Glomerular endothelial cell (primary cell): Measurements from ENCODE around the gene ARHGEF4. TPM values are rescaled to one million over a fixed set of nuclear protein-coding genes. Genes with fewer than 3 reads are reported as not detected.

ENCODE experiments used
- DNase-seq: peaks from one replicate; pipeline ENCODE4 v3.0.0-alpha.2; 2011; ENCODE audit warnings: low read depth, low spot score; ENCODE audit errors: extremely low read depth
- total RNA-seq: library from RNA; depleted of rRNA; stranded (reverse); fragments of >200 nt; gene quantifications from 2 replicates; pipeline ENCODE4 v1.2.3, GENCODE V29; 2015

The ARHGEF4 gene
- total RNA-seq, 1 donor from 2014 or later = 0.58 TPM

DNA sequence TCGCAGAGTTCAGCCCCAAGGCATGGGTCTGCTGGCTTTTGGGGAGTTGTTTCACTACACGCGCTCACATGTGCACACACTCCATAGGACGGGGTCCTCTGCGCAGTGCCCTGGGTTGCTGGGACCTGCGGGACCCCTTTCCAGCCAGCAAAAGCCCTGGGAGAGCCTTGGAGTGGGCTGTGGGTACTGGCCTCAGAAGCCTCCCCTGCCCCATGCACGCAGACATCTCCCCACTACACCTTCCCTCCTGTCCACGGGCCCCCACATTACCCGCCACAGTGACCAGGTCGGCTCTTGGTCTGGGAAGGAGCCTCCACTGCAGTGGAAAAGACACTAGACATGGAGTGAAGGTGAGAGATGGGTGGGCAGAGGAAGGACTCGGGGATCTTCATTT, 208.0 kb downstream of the ARHGEF4 start:
- no peak for DNase-seq

DNA sequence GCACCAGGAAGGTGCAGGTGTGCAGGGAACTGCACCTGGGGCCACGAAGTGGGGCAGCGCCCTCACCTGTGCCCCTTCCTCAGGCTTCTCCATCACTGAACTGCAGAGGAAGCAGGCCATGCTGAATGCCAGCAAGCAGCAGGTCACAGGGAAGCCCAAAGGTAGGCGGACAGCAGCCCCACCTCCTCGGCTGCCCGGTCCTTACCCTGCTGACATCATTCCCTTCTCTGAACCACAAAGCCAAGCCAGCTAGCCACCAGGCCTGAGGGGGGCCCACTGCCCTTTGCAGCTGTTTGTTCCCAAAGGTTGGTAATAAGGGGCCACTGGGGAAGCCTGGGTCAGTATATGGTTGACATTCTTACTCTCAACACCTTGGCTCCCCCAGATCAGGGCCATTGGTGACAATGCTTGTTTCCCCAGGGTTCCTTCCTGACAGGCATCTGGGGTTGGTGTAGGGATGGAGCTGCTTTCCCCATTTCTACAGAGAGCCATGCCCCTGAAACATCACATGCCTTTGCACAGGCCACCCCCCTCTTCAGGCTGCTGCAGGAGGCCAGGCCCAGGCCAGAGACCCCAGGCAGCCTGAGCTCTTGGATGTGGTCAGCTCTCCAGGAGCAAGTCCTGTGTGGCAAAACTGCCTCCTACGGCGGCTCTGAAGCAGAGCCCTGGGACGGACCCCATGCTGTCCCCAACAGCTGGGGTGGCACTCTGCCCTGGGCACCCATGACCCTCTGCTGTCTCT, 208.7 kb downstream of the ARHGEF4 start:
- no peak for DNase-seq

DNA sequence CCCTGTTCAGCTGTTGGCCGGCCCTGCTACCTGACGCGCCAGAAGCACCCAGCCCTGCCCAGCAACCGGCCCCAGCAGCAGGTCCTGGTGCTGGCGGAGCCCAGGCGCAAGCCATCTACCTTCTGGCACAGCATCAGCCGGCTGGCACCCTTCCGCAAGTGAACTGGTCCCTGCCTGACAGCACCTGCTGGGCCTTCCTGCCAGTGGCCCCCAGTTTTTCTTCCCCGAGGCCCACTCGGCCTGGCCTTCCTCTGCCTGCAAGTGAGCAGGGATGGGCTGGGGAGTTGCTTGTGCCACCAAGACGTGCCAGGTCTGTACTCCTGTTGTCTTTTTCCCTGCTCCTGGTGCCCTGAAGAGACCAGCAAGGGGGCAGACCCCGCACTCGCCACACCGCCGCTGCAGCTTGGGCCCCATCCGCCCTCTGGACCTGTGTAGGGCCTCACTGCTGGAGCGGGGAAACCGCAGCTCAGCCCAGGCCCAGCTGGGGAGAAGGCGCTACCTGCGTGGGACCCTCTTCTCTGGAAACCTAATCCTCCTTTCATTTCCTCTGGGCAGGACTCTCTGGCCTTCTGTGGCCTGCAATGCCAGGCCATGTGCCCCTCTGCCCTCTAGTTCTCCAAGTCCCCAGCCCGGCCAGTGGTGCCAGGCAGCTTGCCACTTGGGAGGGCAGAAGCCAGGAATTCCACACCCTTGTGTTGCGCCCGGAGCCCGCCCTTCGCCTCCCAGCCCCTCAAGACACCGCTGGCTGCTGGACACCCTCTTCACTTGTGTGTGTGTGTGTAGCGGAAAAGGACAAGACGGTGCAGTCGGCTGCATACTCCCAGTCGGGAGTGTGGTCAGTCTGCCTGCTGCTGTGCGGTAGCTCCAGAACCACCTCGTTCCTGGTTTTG, 209.6 kb downstream of the ARHGEF4 start:
- no peak for DNase-seq

DNA sequence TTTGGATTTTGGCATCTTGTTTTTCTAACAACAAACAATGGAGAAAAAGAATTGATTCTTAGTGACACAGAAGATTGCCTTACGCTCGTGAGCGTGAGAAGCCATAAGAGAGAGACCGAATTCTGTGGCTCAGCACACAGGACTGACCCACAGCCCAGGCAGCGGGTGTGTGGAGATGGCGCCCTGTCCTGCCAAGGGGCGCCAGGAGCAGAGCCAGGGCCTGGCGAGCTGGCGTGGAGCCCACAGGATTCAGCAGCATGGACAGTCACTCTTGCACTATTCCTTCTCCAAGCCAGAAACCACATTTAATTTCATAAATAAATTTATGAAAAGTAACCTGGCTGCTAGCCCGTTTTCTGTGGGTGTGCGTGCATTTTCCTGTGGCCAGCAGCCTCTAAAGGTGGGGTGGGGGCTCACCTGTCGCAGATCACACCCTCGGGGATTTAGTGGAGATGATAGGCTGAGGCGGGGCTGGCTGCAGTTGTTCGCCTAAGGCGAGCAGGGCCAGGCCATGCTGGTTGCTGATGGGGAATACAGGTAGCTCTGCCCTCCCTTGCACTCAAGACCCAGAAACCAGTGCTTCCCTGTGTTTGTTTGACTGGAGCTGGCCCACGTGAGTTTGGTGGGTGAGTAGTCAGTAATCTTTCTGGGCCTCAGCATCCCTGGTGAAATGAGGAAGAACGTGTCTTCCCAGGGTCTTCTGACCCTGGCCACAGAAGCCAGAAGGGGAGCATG, 210.4 kb downstream of the ARHGEF4 start:
- DNase-seq = no peak

DNA sequence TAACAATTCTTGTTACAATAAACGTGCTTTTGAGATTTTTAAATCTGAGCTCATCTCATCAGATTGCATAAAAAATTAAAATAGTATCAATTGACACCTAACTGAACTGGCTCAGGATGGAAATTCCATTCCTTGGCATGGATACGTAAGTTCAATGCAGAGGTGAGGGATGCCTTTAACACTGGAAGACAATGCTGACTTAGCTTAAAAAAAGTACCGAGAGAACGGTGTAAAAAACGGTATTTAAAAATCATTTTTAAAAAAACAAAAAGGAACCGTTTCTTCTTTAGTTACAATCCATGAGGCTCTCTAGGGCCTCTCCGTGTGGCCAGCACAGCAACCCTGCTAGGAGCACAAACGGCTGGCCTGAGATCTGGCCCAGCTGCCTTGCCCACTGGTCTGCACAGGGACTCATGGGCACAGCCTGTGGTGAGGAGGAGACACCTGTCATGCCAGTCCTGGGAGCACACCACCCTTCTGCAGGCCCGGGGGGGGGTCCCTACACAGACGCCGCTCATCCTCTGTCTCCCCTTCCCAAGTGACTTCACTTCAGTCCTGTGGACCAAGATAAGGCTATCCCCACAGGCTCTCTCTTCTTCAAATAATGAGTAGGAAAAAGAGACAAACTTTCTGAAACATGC, 211.3 kb downstream of the ARHGEF4 start:
- DNase-seq = no peak

DNA sequence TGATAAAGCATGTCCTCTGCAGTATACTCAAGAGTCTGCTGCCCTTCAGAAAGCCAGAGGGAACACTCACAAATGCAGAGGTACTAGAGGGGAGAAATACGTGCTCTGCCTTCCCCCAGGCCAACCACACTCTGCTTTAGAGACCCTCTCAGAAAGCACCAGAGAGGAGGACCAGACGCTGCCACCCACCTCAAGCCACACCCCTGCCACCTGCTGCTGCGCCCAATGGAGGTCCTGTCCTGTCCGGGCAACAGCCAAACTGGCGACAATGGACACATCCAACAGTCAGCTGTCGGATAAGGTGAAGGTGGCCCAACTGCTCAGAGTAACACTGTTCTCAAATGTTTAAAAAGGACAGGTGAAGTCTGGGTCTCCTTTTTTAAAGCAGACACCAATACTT, 211.9 kb downstream of the ARHGEF4 start:
- no peak for DNase-seq

DNA sequence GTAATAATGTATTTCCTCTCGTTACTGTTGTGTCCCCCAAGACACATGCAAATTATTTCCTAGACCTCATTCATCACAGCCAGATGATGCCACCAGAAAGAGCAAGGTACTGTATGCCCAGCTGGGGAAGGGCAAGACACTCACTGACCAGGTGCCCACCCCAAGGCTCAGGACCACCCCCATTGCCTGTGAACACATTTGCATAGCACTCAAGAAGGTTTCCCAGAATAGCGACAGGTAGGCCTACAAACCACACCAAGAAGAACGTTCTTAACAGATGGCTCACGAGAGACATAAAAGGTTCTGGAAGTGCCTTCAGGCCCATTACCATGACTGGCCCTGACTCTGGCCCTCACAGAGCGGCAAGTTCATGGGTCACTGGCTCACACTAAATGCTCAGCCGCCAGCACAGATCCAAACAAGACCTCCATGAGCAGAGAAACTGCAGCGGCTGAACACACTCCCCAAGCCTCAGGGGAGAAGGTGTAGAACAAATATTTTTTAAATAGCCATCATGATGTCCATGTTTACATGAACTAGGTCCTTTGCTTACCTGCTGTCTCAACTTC, 212.5 kb downstream of the ARHGEF4 start:
- no peak for DNase-seq

DNA sequence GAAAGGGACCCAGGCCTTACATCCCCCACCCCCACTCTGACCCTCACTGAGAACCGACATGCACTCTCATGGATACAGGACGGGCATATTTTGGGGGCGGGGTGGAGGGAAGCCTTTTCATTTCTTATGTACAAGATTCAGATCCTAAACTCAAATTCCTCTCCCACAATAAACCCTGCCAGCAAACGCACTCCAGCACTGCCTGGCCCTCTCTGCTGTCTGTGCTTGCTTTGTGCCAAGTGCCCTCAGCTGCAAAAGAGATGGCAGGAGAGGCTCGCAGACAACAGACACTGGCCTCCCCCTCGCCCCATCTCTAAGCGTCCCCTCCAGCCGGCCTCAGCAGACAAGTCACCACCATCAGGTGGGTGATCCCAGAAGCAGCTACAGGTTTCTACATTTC, 214.2 kb downstream of the ARHGEF4 start:
- no peak for DNase-seq

DNA sequence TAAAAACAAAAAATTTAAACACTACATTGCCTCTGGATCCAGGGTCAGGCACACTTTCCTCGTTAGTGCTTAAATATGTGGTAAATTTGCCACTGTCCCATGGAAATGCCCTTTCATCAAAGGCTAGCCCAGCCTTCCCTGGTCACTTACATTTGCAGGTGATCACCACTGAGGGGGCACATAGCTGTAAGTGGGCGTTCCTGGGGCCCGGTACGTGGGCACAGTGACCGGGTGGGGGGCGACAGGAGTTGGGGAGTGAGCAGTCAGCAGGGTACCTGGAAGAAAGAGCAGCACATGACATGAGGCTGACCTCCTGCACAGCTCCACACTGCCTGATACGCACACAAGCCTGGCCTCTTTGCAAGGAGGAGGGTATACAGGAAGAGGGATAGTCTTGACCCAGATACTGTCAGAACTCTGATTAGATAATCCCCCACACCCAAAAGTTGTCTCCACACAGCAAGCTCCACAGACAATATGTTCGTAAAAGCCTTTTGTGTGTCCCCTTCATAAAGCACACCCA, 216.1 kb downstream of the ARHGEF4 start:
- no peak for DNase-seq

DNA sequence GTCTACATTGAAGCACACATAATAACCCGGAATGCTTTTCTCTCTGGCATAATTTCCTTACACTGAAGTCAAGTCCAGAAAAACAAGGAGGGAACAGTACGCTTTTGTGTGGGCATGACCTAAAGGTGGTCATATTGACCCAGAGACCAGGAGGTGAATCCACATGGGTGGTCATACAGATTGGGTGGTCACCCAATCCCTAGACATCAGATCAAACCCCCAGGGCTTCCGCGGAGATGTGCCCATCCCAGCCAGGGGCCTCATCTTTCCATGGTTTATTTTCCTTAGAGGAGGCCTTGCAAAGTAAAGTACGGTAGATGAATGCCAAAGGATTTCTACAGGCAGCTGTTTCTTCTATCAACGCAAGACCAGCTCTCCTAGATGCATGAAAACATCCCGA, 217.8 kb downstream of the ARHGEF4 start:
- DNase-seq = no peak

DNA sequence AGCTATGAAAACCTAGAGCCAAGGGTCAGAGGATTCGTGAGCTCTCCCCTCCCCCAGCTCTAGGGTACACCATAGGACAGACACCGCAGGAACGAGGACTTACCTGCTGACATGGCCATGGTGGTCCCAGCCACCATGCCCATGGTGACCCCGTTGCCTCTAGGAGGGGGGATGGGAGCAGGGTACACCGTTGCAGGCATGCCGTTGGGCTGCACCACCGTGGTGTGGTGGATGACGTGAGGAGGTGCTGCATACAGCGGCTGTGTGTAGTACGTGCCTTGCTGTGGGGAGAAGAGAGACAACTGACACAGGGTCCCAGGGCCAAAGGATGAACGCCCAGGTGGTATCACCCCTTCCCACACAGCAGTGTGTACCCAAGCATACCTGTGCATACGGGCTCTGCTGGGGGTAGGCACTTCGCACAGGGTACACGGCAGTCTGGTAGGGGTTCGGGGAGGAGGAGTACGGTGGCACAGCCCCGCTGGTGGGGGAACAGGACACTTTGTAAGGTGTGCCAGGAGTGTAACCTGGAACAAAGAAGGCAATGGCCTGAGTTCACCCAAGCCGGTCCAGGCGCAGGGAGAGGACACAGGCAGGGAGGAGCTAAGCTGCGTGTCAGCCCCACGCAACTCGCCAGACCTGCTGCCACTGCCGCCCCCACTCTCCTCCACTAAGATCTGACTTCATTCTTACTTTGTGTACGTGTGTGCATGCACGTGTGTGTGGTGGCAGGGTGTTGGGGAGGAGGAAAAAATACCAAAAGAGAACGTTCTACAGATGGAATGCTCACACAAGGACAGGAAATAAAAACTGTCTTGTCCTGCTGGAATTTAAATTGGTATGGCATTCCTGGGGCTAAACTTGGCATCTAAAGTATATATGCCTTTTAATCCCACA, 218.7 kb downstream of the ARHGEF4 start:
- no peak for DNase-seq

DNA sequence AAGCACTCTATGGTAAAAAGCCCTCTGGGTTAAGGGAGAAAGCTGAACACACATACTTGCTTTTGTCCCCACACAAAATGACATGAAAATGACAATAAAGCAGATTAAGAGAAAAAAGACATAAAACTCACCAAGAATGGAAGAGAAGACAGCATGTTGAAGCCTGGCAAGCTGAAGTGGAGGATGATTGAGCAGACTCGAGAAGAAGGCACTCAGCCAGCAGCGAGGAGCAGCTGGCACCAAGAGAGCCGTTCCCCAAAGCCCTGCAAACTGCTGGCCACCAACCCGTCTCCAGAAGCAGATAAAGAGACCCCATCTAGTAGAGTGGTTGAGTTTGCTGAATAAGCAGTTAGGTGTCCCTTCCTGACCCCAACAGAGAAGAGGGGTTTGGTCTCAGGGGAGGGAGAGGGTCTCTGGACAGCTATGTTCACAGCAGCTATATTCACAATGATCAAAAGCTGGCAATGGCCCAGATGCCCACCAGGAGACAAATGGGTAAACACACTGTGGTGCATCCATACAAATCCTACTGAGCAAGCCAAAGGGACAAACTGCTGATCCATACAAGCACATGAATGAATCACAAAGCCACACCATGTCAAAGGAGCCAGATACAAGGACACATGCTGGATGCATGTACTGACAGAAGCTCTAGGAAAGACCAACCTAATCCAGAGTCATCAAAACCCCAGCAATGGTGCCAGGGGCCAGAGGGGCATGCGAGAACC, 219.7 kb downstream of the ARHGEF4 start:
- DNase-seq = no peak

DNA sequence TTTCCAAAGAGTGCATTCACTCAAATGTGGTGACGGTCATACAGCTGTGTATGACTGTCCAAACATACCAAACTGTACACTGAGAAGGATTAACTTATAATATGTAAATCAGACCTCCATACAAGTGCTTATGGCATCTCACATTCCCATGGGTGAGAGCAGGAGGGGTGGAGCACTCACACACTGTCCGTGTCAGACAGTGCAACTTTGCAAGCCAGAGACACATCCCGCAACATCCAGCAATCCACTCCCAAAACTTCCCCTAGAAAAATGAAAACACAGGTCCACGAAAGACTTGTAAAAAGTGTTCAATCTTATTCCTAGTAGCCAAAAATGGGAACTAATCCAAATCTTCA, 220.2 kb downstream of the ARHGEF4 start:
- DNase-seq = no peak

DNA sequence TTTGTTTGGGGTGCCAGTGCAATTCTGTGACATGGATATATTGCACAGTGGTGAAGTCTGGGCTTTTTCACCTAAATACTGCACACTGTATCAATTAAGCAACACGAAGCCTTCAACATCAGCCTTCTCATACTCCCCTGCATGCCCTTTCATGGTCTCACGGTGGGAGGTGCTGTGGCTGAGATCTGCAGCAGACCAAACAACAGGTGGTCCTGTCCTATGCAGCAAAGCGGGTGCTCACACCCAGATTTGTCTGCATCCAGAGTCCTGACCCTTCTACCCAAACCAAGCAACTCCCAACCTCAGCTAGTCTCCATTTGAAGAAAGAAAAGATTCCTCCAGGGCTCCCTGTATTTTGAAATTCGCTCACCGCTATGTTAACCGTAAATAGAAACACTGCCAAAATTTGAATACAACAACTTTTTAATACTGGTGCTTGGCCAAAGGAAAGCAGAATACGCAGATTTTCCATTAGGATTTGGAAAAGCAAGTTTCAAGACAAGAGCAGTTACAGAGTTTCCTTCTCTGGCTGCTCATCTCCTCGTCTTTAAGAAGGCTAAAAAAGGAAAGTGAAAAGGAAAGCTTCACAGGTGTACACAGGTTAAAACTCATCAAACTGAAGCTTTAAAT, 221.6 kb downstream of the ARHGEF4 start:
- no peak for DNase-seq

DNA sequence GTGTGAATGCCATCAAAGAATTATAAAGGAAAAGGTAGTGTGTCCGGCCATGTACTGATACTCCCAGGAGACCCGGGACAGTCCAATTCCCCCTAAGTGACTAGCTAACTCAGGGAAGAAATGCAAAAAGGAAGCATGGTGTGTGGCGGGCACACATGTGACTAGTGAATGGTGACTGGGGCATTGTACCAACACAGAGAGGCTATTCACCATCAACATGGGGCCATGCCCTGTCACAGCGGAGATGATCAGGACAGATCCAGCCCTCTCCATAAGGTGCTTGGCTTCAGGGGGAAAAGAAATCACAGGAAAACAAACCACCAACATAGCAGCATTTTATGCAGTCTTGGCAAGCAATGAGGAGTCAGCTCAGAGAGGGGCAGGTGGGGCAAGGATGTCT, 222.2 kb downstream of the ARHGEF4 start:
- DNase-seq = no peak

DNA sequence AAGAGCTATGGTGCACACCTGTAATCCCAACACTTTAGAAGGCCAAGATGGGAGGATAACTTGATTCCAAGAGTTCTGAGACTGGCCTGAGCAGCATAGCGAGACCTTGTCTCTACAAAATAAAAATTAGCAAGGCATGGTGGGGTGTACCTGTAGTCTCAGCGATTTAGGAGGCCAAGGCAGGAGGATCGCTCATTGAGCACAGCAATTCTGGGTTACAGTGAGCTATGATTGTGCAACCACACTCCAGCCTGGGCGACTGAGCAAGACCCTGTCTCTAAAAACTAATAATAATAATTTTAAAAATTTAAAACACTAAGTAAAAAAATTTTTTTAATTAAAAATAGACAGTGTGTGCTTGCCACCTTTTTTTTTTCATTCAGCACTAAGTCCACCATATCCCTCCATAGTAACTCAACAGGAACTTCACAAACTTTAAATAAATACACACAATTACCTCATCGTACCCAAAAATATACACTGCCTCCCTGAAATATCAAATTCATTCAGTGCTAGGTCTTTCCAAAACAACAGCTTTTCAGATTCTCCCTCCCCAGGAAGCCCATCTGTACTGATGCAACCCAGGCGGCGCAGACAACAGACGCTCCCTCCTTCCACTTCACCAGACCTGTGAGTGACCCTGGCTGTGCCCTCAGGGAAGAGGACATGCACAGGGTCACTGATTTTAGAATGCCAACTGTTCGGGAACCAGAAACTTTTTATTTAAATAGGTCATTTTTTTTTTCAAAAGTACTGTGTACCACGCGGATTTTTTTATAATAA, 227.0 kb downstream of the ARHGEF4 start:
- no peak for DNase-seq
